ENCODE measurements around the gene KCNA2.
A peak's percentile ranks its signal among the peaks of the same experiment; 100 is the strongest.

KCNA2 gene

DNA sequence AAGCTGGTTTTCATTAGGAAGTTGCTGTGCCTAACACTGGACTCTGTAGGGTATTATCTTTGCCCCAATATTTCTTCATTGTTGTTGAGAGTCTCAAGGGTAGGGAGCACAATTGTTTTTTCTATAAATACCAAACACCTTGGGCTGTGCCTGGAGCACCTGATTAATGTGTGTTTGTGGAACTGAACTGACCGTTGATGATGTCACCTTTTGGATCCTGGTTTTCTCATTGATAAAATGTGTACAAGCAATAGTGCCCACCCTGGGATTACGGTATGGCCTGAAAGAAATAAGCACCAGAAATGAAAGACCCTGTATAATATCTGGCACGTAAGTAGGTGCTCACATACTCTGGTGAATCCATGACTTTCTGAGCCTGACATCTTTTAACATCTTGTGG lies 39.3 kb downstream of the KCNA2 start:
- no peak for DNase-seq (ENCODE audit: low read depth)

DNA sequence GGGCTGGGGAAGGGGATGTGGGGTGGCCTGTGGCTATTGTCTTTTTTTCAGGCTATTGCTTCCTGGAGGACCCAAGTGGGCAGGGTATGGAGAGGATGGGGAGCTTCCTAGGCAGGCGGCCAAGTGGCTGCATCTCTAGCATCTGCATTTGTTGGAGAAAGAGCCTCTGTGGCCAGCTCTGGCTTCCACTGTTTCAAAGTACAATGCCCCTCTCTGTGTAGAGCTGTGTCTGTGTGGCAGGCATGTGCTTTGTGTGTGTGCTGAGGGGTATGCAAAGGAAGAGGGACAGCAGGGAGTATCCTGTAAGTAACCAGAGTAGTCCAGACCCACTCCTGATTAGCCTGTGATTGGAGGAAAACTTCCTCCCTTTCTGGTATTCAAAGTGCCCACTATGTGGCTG lies 40.6 kb downstream of the KCNA2 start:
- DNase-seq (ENCODE audit: low read depth), result no peak

DNA sequence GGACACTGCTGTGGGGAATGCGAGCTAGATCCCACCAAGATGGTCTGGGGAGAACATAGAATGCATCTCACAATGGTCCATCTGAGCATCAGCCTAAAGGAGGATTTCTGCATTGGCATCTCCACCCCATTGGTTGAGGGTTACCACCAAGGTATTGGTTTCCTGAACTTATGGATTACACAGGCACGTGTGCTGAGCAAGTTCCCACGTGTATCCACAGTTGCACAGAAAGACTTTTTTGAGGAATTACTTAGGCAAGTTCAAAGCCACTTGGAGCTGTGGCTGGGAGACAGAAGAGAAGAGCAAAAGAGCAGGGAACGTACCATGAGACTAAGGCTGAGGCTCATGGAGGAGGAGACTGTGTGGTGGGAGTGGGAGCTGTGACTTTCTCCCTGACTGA lies 43.1 kb downstream of the KCNA2 start:
- DNase-seq (ENCODE audit: low read depth), result no peak

DNA sequence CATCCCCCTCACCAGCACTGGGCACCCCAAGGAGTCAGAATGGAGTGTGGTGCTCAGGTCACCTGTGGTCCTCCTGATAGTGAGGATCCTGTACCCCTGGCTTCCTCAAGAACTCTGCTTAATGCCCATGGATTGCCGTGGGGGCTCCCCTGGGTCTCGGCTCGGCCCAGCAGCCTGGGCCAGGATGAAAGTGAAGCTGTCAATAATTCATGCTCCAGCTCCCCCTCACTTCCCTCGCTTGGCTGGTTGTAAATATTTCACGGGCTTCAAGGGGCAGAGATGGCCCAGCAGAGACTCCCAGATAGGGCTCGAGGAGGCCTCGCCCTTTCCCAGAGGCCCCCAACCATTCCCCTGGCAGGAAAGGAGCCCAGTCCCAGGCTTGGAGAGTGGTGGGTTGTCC lies 44.6 kb downstream of the KCNA2 start:
- DNase-seq (ENCODE audit: low read depth), result no peak

DNA sequence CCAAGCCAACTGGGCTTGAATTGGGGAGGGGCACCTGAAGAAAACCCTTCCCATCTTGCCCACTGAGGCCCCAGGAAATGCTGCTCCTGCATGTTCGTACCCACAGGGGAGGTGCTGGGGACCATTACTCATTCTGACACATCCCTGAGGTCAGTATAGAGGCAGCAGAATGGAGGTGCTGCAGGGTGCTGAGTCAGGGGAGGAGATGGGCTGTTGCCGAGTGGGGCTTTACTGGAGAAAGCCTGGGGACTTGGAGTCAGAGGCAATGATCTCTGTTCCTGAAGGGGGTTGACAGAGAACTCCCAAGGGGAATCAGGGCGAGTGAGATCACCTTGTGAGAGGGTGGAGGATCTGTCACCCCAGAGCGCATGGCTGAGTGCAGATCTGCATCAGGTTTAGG lies 47.0 kb downstream of the KCNA2 start:
- no peak for DNase-seq (ENCODE audit: low read depth)

DNA sequence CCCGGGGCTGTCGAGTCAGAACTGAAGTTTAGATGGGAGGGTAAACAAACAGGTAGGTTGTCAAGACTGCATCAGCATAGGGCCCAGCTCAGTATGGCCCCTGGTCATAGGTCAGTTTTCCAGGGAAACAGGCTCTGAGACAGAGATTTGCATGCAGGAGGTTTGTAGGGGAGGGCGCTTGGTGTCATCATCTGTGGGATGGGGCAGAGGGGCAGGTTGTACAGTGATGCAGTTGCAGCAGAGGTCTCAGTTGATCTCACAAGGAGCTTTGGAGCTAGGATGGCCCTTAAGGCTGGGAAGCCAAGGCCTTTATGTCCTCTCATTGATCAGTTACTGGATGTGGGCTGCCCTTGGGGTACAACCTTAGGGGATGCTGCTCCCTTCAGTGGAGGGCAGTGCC lies 48.7 kb downstream of the KCNA2 start:
- DNase-seq (ENCODE audit: low read depth), result no peak

DNA sequence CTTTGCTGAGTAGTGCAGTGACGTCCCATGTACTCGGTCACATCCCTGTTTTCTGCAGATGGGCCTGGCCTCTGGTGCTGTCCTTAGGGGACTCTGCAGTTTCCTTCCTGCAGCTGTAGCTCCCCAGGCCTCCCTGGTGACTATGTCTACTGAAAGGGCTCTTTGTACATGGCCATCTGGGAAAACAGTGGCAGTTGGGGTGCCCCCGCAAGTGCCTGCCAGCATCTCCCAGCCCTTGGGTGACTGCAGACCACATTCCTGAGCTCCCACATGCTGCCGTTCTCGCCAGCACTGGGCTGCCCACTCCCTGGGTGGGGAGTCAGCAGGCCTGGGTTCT lies 49.7 kb downstream of the KCNA2 start:
- no peak for DNase-seq (ENCODE audit: low read depth)

DNA sequence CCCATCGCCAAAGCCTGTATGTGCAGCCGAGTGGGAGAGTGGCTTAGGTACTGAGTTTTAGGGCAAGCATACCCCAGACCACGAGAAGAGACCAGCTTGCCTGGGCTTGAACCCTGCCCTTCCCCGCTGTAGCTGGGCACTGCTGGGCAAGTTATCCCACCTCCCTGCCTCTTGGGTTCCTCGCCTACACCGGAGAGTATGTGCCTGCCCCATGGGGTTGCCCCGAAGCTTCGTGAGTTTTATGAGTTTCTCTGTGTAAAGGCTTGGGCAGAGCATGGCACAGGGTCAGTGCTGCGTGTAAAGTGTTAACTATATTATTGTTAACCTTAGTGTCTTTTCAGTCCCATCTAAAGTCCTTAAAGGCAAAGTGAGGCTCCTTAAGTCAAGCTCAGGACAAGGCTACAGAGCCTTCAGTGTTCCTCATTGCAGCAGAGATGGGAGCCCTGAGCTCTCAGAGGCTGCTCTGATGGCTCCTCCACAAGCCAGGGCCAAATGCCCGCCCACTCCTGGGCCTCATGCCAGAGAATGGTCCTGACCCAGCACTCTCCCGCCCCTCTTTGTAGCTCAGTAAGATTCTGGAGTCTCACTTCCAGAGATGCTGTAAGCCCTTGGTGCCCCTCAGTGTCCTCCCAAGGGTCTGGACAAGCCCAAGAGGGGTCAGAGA lies 50.2 kb downstream of the KCNA2 start:
- no peak for DNase-seq (ENCODE audit: low read depth)

DNA sequence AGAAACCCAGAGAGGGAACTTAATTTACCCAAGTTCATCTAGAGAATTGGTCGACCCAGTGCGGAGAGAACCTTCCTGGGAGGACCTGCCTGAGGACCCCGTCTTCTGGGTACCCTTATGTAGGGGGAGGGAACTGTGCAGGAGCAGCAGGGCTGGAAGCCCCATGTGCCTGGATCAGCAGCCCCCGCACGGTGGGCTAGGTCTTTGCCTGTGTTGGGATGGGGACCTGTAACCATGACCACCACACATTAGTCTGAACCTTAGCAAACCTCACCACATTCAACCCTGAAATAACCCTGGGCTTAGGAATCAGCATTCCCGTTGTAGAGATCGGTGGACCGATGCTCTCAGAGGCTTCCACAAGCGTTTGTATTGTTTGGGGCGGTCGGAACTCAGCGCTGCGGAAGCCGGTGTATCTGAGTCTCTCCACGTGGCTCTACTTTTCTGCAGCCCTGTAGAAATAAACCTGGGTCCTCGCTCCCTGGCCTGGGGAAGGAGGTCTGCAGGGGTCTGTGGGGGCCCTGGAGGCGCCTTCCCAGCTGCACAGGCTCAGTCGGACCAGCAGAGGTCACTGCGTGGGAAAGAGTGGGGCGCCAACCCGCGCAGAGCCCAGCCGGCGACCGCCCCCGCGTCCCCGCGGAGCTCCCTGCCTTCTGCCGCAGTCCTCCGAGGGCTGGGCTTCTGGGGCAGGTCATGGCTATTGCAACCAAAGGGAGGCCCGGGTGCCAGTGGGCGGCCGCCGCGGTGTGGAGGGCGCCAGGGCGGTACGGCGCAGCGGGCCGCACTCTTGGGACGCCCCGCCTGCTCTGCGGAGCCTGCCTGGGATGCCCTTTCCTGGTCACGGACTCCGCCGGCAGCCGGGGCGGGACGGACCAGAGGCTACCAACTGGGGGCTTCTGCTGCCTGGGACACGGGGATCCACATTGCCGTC lies 51.0 kb downstream of the KCNA2 start:
- peak; percentile 48 for DNase-seq (ENCODE audit: low read depth)

DNA sequence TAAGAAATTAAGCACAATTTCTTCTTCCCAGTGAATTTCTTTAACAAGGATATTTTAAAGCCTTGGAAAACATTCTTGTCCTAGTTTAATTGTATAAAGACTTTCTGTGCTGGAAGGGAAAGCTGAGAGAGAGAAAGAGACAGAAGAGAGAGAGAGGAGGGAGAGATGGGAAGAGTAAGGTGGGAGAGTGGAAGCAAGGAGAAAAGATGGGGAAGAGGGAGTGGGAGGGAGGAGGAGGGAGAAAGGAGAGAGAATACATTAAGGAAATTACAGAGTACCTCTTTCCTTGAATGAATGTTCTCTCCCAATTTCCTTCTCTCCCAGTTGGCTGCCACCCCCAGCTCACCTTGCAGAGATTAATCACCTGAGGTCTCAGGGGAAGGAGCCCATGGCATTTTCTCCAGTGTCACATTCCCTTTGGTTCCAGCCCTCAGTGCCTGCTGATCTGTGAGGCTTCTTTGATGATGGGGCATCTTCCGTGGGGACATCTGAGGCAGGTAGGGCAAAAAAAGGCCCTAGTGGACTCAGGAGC lies 54.8 kb downstream of the KCNA2 start:
- no peak for DNase-seq (ENCODE audit: low read depth)

DNA sequence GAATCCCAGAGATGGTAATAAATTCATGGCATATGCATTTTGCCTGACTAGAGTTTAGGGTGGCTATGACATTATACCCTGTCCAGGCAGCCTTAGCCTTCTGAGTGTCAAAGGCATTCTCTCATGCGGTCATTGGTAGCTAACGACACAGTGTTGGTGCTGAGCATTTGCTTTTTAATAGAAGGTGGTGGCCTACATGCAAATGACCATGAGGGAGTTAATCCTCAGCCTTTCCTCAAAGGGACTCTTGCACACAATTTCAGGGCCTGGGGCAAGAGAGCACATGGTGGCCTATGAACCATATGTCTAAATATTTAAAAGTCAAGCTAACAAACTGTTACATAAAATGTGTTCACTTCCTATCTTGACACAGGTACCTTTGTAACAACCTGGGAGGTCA lies 56.3 kb downstream of the KCNA2 start:
- DNase-seq (ENCODE audit: low read depth), result no peak

DNA sequence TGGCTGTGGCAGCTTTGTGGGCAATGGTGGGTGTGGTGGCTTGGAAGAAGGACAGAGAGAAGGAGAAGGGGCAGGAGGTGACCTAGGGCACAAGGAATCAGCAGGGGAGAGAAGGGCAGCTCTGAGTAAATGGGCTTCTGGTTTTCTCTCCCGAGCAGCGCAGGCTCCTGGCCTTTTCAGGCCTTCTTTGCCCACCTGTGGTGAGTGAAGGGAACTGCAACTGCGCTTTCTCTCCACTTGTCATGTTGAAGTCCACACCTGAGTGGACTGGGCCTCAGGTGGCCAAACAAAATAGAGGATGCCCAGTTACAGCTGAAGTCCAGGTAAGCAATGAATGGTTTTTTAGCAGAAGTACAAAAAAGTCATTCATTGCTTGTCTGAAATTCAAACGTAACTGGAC lies 57.8 kb downstream of the KCNA2 start:
- no peak for DNase-seq (ENCODE audit: low read depth)

DNA sequence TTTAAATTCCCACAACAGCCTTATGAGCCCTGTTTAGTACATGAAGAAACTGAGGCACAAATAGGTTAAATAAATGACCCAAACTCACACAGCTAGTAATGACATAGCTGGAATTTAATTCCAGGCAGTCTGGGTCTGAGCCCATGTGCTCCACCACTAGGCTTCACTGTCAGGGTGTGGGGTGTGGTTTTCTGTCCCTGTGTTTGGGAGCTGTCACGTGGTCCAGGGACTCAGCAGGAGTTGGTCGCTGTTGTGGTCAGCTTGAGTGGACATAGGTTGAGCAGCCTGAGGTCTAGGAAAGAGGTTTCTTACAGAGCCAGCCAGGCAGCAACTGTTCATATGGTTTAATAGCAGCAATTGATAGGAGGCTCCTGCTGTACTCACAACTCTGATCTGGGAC lies 59.1 kb downstream of the KCNA2 start:
- no peak for DNase-seq (ENCODE audit: low read depth)

DNA sequence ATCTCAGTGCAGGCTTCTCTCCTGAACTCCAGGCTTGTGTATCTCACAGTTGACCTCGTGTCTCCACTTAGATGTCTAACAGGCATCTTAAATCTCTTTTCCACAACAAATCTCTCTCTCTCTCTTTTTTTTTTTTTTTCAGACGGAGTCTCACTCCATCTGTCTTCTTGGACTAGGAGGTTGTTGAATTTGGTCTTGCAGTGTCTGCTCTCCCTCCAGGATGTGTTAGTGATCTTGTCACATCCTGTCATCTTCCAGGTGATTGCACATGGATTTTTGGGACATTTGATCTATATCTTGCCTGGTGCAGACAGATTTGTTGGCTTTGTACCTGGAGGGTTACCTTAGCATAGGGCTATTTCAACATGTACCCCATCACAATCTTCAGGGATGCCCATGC lies 60.7 kb downstream of the KCNA2 start:
- DNase-seq (ENCODE audit: low read depth), result no peak

DNA sequence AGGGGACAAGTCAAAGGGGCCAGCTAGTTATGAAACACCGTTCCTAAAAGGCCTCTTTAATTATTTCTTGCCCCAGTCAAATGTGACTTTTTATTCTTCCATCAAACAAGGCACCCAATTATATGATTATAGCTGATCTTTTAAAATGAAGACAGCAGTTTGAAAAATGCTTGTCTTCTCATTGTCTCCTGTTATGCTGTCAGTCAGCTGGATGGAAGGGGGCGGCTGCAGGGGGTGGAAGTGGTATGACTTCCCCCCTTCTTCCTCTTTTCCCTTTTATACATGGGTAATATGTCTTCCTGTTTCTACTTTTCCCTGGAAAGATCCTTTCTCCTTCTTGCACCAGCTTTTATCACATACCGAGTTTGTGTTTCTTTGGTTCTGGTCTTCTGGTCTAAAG lies 61.4 kb downstream of the KCNA2 start:
- DNase-seq (ENCODE audit: low read depth), result no peak
